ENCODE measurements around the gene CEP250.

The CEP250 gene

GRCh38 chr20:35563834-35564233, 108.4 kb downstream of the CEP250 start:
- DNase-seq, result no peak

DNA sequence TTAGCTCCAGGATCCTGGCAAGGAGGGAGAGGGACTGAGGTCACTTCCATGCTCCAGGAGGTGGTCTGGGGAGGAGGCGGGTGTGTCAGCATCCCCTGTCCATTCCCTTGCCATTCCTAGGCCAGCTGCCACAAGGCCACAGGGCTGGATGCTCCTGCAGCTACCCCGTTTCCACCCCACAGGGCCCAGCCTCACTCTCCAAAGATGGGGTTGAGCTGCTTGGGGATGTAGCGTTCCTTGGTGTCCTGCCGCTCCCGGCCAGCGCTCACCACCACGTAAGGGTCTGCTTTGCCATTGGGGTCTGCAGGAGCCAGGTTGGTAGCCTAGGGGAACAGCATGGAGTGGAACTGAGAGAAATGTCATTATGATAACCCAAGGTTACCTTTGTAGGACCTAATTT, 109.5 kb downstream of the CEP250 start:
- no peak for DNase-seq

- no peak for DNase-seq
Observed at GRCh38 chr20:35568645-35569044, 113.2 kb downstream of the CEP250 start.

Measured in activated naive CD4-positive, alpha-beta T cell (primary cell).